Measurements from ENCODE around the gene EHD1. TPM values are rescaled to one million over a fixed set of nuclear protein-coding genes. Genes with fewer than 3 reads are reported as not detected.

The EHD1 gene
- total and polyA plus RNA-seq, 4 donors = 14.4 to 122 (median 45.3) TPM

DNA sequence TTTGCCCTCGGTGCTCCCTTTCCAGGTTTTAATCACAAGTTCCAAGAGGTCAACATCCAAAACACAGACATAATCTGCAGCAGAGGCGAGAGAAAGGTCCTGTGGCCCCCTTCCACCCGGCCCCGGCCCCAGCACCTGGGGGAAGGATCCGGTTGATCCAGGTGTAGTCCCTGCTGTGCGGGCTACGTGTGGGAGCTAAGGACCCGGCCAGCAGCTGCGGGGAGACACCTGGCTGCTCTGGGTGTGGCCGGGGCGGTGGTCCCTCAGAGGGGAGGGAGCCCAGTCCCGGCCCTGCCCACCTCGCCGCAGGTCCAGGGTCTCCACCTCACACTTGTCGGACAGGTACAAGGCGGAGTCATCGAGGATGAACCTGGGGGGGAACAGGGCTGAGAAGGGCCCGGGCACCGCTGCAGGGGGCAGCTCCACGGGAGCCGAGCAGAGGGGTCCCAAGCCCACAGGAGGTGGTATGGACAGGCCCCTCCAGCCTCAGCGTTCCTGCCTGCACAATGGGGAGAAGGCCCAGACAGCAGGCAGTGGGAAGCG, 24.9 kb upstream of the EHD1 start:
- ATAC-seq (ENCODE audit: low FRiP score) = no peak
- WGBS, 2 donors = 93% methylated on average over 23 of the region's 23 CpGs

GRCh38 chr11:64902102-64902900, 23.9 kb upstream of the EHD1 start:
- Histone ChIP-seq H3K27ac (ENCODE audit: low read depth in 1 of 2, low read length in 2 of 2) (no peak overlapping the region), H3K36me3 (ENCODE audit: control insufficient read depth in 1 of 2, insufficient read depth in 2 of 2, low read length in 1 of 2) (peaks cover 0 to 13% of the 10 kb centered on the region in 2 donors), H3K4me3 (ENCODE audit: low read length in 2 of 2) (no peak overlapping the region), H3K27me3 (ENCODE audit: control insufficient read depth in 1 of 2, insufficient read depth in 2 of 2, low read length in 1 of 2) (no peaks in the 10 kb centered on the region), H3K9me3 (ENCODE audit: control insufficient read depth, low read length) (no peaks in the 10 kb centered on the region), H3K4me1 (ENCODE audit: control insufficient read depth in 1 of 2, insufficient read depth in 2 of 2, low read length in 2 of 2) (no peaks in the 10 kb centered on the region)
- WGBS, 2 donors = 86 to 87% methylated on average over 29 to 30 of the region's 30 CpGs
- intact Hi-C loops (cut with DNase I) = no loop called here
- no peak for ATAC-seq (ENCODE audit: low FRiP score)
- no peak for DNase-seq

More for the DNA sequence above, 24.9 kb upstream of the EHD1 start:
- H3K4me3 ChIP-seq (ENCODE audit: low read length in 2 of 2) = no peak overlapping the region
- H3K9me3 ChIP-seq (ENCODE audit: control insufficient read depth, low read length) = no peaks in the 10 kb centered on the region
- no peak overlapping the region for H3K27ac ChIP-seq (ENCODE audit: low read depth in 1 of 2, low read length in 2 of 2)
- intact Hi-C loops (cut with DNase I) = no loop called here
- H3K4me1 ChIP-seq (ENCODE audit: control insufficient read depth in 1 of 2, insufficient read depth in 2 of 2, low read length in 2 of 2) = no peaks in the 10 kb centered on the region
- no peak for DNase-seq
- H3K27me3 ChIP-seq (ENCODE audit: control insufficient read depth in 1 of 2, insufficient read depth in 2 of 2, low read length in 1 of 2) = no peaks in the 10 kb centered on the region
- peaks cover 0 to 17% of the 10 kb centered on the region in 2 donors for H3K36me3 ChIP-seq (ENCODE audit: control insufficient read depth in 1 of 2, insufficient read depth in 2 of 2, low read length in 1 of 2)

DNA sequence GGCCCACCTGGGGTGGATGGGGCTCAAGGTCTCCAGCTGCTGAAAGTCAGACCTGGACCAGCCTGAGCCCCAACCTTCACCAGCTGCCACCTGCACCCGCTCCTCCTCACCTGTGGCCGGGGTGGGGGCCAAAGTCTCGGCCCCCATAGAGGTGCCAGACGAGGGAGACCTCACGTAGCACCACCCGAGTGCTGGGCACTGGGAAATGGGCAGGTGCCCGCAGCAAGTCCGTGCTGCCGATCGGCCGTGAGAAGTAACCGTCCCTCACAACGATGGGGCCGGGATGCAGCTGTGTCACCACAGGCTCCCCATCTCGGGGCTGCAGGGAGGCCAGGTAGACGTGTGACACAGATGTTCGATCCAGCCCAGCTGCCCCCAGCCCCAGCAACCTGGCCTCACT, 22.4 kb upstream of the EHD1 start:
- WGBS, 2 donors = 92 to 93% methylated on average over 17 of the region's 17 CpGs
- peaks cover 0 to 8% of the 10 kb centered on the region in 2 donors for H3K36me3 ChIP-seq (ENCODE audit: control insufficient read depth in 1 of 2, insufficient read depth in 2 of 2, low read length in 1 of 2)

GRCh38 chr11:64900263-64900678, 21.9 kb upstream of the EHD1 start:
- Histone ChIP-seq H3K36me3 (ENCODE audit: control insufficient read depth in 1 of 2, insufficient read depth in 2 of 2, low read length in 1 of 2) (peaks cover 0 to 4% of the 10 kb centered on the region in 2 donors), H3K27me3 (ENCODE audit: control insufficient read depth in 1 of 2, insufficient read depth in 2 of 2, low read length in 1 of 2) (no peaks in the 10 kb centered on the region), H3K4me3 (ENCODE audit: low read length in 2 of 2) (no peak overlapping the region), H3K27ac (ENCODE audit: low read depth in 1 of 2, low read length in 2 of 2) (no peak overlapping the region), H3K9me3 (ENCODE audit: control insufficient read depth, low read length) (no peaks in the 10 kb centered on the region), H3K4me1 (ENCODE audit: control insufficient read depth in 1 of 2, insufficient read depth in 2 of 2, low read length in 2 of 2) (no peaks in the 10 kb centered on the region)
- ATAC-seq (ENCODE audit: low FRiP score) (no peak), DNase-seq (no peak)
- WGBS, 2 donors = 86 to 87% methylated on average over 14 of the region's 14 CpGs
- intact Hi-C loops (cut with DNase I) = no loop called here

More for the DNA sequence above, 22.4 kb upstream of the EHD1 start:
- intact Hi-C loops (cut with DNase I) = no loop called here
- H3K9me3 ChIP-seq (ENCODE audit: control insufficient read depth, low read length) = no peaks in the 10 kb centered on the region
- no peak overlapping the region for H3K4me3 ChIP-seq (ENCODE audit: low read length in 2 of 2)
- DNase-seq (no peak), ATAC-seq (ENCODE audit: low FRiP score) (no peak)
- H3K27me3 ChIP-seq (ENCODE audit: control insufficient read depth in 1 of 2, insufficient read depth in 2 of 2, low read length in 1 of 2) = no peaks in the 10 kb centered on the region
- no peaks in the 10 kb centered on the region for H3K4me1 ChIP-seq (ENCODE audit: control insufficient read depth in 1 of 2, insufficient read depth in 2 of 2, low read length in 2 of 2)
- no peak overlapping the region for H3K27ac ChIP-seq (ENCODE audit: low read depth in 1 of 2, low read length in 2 of 2)

- Histone ChIP-seq H3K36me3 (ENCODE audit: control insufficient read depth in 1 of 2, insufficient read depth in 2 of 2, low read length in 1 of 2) (peaks cover 0 to 4% of the 10 kb centered on the region in 2 donors), H3K27me3 (ENCODE audit: control insufficient read depth in 1 of 2, insufficient read depth in 2 of 2, low read length in 1 of 2) (no peaks in the 10 kb centered on the region), H3K4me1 (ENCODE audit: control insufficient read depth in 1 of 2, insufficient read depth in 2 of 2, low read length in 2 of 2) (no peaks in the 10 kb centered on the region), H3K27ac (ENCODE audit: low read depth in 1 of 2, low read length in 2 of 2) (no peak overlapping the region), H3K9me3 (ENCODE audit: control insufficient read depth, low read length) (no peaks in the 10 kb centered on the region), H3K4me3 (ENCODE audit: low read length in 2 of 2) (no peak overlapping the region)
- DNase-seq (peak in 1 of 2 donors; percentile 74), ATAC-seq (ENCODE audit: low FRiP score) (no peak)
- WGBS, 2 donors = 93 to 94% methylated on average over 19 of the region's 19 CpGs
- intact Hi-C loops (cut with DNase I) = no loop called here
Measured at GRCh38 chr11:64898541-64898940, 20.1 kb upstream of the EHD1 start.

DNA sequence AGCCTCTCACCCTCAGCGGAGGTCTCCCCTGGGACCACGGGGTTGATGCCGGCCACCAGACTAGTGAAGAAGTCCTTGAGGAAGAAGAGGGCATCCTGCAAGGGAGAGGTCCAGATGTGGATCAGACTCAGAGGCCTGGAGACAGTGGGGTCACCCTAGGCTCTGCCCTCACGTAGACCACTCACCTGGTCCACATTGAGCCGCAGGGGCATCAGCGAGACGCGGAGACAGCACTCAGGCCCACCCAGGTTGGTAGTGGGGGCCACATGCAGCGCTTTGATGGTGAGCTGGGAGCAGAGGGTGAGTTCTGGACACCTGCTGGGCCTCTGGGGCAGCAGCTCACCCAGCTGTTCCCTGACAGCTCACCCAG, 19.6 kb upstream of the EHD1 start:
- DNase-seq (no peak), ATAC-seq (ENCODE audit: low FRiP score) (no peak)
- Histone ChIP-seq H3K36me3 (ENCODE audit: control insufficient read depth in 1 of 2, insufficient read depth in 2 of 2, low read length in 1 of 2) (peaks cover 0 to 2% of the 10 kb centered on the region in 2 donors), H3K4me3 (ENCODE audit: low read length in 2 of 2) (no peak overlapping the region), H3K4me1 (ENCODE audit: control insufficient read depth in 1 of 2, insufficient read depth in 2 of 2, low read length in 2 of 2) (no peaks in the 10 kb centered on the region), H3K27ac (ENCODE audit: low read depth in 1 of 2, low read length in 2 of 2) (no peak overlapping the region), H3K9me3 (ENCODE audit: control insufficient read depth, low read length) (no peaks in the 10 kb centered on the region), H3K27me3 (ENCODE audit: control insufficient read depth in 1 of 2, insufficient read depth in 2 of 2, low read length in 1 of 2) (no peaks in the 10 kb centered on the region)
- intact Hi-C loops (cut with DNase I) = no loop called here
- 90% methylated on average over 9 of the region's 9 CpGs for WGBS, 2 donors

- H3K27ac ChIP-seq (ENCODE audit: low read depth in 1 of 2, low read length in 2 of 2) = no peak overlapping the region
- peaks cover 0 to 2% of the 10 kb centered on the region in 2 donors for H3K36me3 ChIP-seq (ENCODE audit: control insufficient read depth in 1 of 2, insufficient read depth in 2 of 2, low read length in 1 of 2)
- H3K9me3 ChIP-seq (ENCODE audit: control insufficient read depth, low read length) = no peaks in the 10 kb centered on the region
- no peak overlapping the region for H3K4me3 ChIP-seq (ENCODE audit: low read length in 2 of 2)
- WGBS, 2 donors = 90 to 95% methylated on average over 19 of the region's 19 CpGs
- intact Hi-C loops (cut with DNase I) = no loop called here
- ATAC-seq (ENCODE audit: low FRiP score) (no peak), DNase-seq (peak in 1 of 2 donors; percentile 73)
- H3K4me1 ChIP-seq (ENCODE audit: control insufficient read depth in 1 of 2, insufficient read depth in 2 of 2, low read length in 2 of 2) = no peaks in the 10 kb centered on the region
- no peaks in the 10 kb centered on the region for H3K27me3 ChIP-seq (ENCODE audit: control insufficient read depth in 1 of 2, insufficient read depth in 2 of 2, low read length in 1 of 2)
Measured at GRCh38 chr11:64897381-64898075, 19.1 kb upstream of the EHD1 start.

- intact Hi-C loops (cut with DNase I) = no loop called here
- H3K27ac ChIP-seq (ENCODE audit: low read depth in 1 of 2, low read length in 2 of 2) = no peak overlapping the region
- no peaks in the 10 kb centered on the region for H3K9me3 ChIP-seq (ENCODE audit: control insufficient read depth, low read length)
- 85 to 86% methylated on average over 14 of the region's 14 CpGs for WGBS, 2 donors
- DNase-seq (no peak), ATAC-seq (ENCODE audit: low FRiP score) (no peak)
- no peaks in the 10 kb centered on the region for H3K27me3 ChIP-seq (ENCODE audit: control insufficient read depth in 1 of 2, insufficient read depth in 2 of 2, low read length in 1 of 2)
- H3K4me3 ChIP-seq (ENCODE audit: low read length in 2 of 2) = no peak overlapping the region
- H3K4me1 ChIP-seq (ENCODE audit: control insufficient read depth in 1 of 2, insufficient read depth in 2 of 2, low read length in 2 of 2) = no peaks in the 10 kb centered on the region
- H3K36me3 ChIP-seq (ENCODE audit: control insufficient read depth in 1 of 2, insufficient read depth in 2 of 2, low read length in 1 of 2) = peaks cover 0 to 2% of the 10 kb centered on the region in 2 donors
Measured at GRCh38 chr11:64896448-64897022, 18.1 kb upstream of the EHD1 start.

Data from aorta (tissue), 5 donors.